ENCODE data around the gene PLCD3. TPM values are rescaled to one million over a fixed set of nuclear protein-coding genes. Genes with fewer than 3 reads are reported as not detected.

PLCD3 gene
- total and polyA plus RNA-seq, 12 donors: 5.8 to 246 (median 82.2) TPM

GRCh38 chr17:45113424-45113754, 18.9 kb downstream of the PLCD3 start:
- no peak for DNase-seq
- TF ChIP-seq CTCF (IDR thresholded peaks at IDR 0.05): no peak
- no peak for TF ChIP-seq POLR2A (IDR thresholded peaks at IDR 0.05)
- H3K4me1 ChIP-seq (replicated peaks in 1 of 2): peaks cover 26% of the 10 kb centered on the region in 2 donors
- 31 to 72% (median 49%) methylated on average over 9 of the region's 9 CpGs for WGBS, 4 donors
- no peaks in the 10 kb centered on the region for H3K27me3 ChIP-seq
- H3K9me3 ChIP-seq (replicated peaks in 1 of 3): no peaks in the 10 kb centered on the region
- intact Hi-C loops (cut with DNase I): no loop called here
- no peak overlapping the region for H3K4me3 ChIP-seq
- H3K27ac ChIP-seq: peak overlapping the region in 2 of 5 donors; percentile 34 to 45
- peaks cover 0 to 22% of the 10 kb centered on the region in 2 donors for H3K36me3 ChIP-seq (replicated peaks in 1 of 2)

GRCh38 chr17:45112559-45113423, 19.5 kb downstream of the PLCD3 start:
- Histone ChIP-seq H3K4me3 (no peak overlapping the region), H3K27ac (peak overlapping the region in 3 of 5 donors; percentile 79 to 84 (median 81)), H3K4me1 (replicated peaks in 1 of 2) (peaks cover 26% of the 10 kb centered on the region in 2 donors), H3K36me3 (replicated peaks in 1 of 2) (peaks cover 0 to 22% of the 10 kb centered on the region in 2 donors), H3K27me3 (no peaks in the 10 kb centered on the region), H3K9me3 (replicated peaks in 1 of 3) (no peaks in the 10 kb centered on the region)
- TF ChIP-seq POLR2A (IDR thresholded peaks at IDR 0.05) (no peak), CTCF (IDR thresholded peaks at IDR 0.05) (no peak)
- WGBS, 4 donors: 86 to 93% (median 92%) methylated on average over 10 to 23 of the region's 23 CpGs
- DNase-seq: no peak
- intact Hi-C loops (cut with DNase I): no loop called here

GRCh38 chr17:45111850-45112249, 20.5 kb downstream of the PLCD3 start:
- Histone ChIP-seq H3K27ac (peak overlapping the region; percentile 52 to 84 (median 79)), H3K9me3 (replicated peaks in 1 of 3) (no peaks in the 10 kb centered on the region), H3K27me3 (no peaks in the 10 kb centered on the region), H3K36me3 (replicated peaks in 1 of 2) (peaks cover 0 to 28% of the 10 kb centered on the region in 2 donors), H3K4me1 (replicated peaks in 1 of 2) (peaks cover 26% of the 10 kb centered on the region in 2 donors), H3K4me3 (no peak overlapping the region)
- intact Hi-C loops (cut with DNase I): no loop called here
- no peak for DNase-seq
- 84 to 92% (median 89%) methylated on average over 10 to 11 of the region's 11 CpGs for WGBS, 4 donors
- TF ChIP-seq CTCF (IDR thresholded peaks at IDR 0.05) (no peak), POLR2A (IDR thresholded peaks at IDR 0.05) (no peak)

- no peaks in the 10 kb centered on the region for H3K27me3 ChIP-seq
- peaks cover 0 to 36% of the 10 kb centered on the region in 2 donors for H3K36me3 ChIP-seq (replicated peaks in 1 of 2)
- peak overlapping the region; percentile 52 to 84 (median 79) for H3K27ac ChIP-seq
- peak; percentile 59 to 87 (median 81) for DNase-seq
- H3K4me3 ChIP-seq: no peak overlapping the region
- WGBS, 4 donors: 19 to 39% (median 32%) methylated on average over 8 to 16 of the region's 16 CpGs
- H3K4me1 ChIP-seq (replicated peaks in 1 of 2): peaks cover 26% of the 10 kb centered on the region in 2 donors
- intact Hi-C loops (cut with DNase I): no loop called here
- no peaks in the 10 kb centered on the region for H3K9me3 ChIP-seq (replicated peaks in 1 of 3)
- peak in 1 of 6 experiments; percentile 19 for TF ChIP-seq CTCF (IDR thresholded peaks at IDR 0.05)
- peak in 1 of 2 donors; percentile 23 for TF ChIP-seq POLR2A (IDR thresholded peaks at IDR 0.05)
These were observed 21.4 kb downstream of the PLCD3 start for GRCh38 chr17:45110676-45111611.

All from adrenal gland (tissue), 12 donors.